NCI-H187 (cell line): ENCODE data around the gene PPP1R26.
"Not testable (repeated sequence)": the region's sequence is repeated elsewhere in the genome, so short reads cannot be mapped to it uniquely, and the experiment has no call there.

ENCODE experiments used
- DNase-seq, 2 experiments: peaks; one replicate each; lab custom pipeline; 2025; lab: John Stamatoyannopoulos, UW

PPP1R26 gene, protein sequence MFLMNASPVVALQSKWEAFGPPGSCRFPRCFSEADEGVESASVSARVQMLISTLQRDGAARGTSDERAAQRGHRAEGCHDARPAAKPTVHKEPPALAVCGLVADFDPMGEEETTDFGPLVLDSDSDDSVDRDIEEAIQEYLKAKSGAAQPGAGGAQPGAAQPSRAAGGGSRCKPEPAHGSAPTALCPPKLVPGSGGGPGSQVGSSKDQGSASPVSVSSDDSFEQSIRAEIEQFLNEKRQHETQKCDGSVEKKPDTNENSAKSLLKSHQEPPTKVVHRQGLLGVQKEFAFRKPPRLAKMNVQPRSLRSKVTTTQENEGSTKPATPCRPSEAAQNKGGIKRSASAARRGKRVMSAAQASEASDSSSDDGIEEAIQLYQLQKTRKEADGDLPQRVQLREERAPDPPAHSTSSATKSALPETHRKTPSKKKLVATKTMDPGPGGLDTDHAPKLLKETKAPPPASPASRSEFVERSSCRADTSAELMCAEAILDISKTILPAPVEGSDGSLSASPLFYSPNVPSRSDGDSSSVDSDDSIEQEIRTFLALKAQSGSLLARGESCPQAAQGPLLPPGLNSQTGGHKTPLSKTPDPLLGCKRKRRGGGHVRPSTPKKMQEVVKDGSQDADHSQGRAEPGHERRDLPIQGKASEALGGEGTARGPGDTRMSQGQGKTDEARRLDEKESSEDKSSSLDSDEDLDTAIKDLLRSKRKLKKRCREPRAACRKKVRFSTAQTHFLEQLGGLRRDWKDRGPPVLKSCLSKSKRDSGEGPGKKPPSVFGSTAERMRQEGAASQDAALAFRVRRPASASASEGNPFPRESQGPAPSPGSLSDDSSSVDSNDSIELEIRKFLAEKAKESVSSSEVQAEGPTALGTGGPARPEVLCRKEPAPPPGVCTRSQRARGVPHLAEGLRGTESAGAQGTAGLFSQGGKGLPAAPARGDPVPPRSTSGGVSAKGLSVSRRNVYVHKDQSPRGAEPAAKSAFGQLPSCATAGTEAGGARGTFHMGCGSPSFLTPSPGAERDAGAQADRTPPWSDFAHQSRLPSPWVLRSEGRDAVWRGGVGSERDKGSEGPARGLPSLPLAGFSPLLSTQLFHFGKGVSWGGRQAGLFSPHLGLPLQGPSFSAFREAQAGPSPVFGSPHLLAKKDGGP (N-terminal part only)

DNA sequence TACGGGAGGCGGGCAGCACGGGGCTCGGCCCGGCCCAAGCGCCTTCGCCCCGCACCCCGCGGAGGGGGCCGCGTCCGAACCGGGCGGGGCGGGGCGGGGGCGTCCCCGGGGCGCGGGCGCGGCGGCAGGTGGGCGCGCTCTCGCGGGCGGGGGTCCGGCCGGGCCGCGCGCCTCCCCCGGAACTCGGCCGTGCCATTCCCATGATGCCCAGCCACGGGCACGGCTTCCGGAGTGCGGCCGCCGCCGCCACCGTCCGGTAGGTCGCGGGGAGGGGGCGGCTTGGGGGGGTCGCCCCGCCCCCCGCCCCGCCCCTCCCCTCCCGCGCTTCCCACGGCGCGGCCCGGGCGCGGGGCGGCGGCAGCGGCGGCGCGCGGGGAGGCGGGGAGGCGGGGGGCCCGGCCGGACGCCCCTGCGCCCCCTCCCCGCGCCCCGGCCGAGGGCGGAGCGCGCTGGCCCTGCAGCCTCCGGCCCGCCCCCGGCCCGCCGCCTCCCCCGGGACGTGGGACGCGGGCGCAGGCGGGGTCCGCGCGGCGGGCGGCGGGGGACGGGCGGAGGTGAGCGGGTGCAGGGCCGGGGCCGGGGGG is at the start of gene PPP1R26:
Gene PPP1R26 (plus strand): TSS at position 314 of the 584 bp plus-strand sequence. CDS start 4,729 bp downstream, outside the sequence.
- no peak for DNase-seq

DNA sequence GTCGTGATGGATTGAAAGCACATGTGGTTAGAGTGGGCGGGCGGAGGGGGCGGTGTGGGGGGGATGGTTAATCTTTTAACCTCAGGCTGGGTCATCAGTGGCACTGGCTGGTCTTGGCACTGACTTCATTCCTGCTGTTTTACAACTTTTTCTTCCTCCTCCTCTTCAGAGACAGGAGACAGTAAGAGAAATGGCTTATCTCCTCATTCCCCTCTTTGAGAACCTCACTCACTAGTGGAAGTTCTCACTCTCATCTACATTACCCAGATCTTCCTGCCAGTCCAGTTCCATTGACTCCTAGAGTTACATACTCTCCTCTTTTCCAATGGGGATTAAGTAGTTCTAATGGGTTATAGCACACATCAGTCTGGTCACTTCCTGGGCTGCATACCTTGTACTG is 42.3 kb upstream of the PPP1R26 start:
- no peak for DNase-seq

DNA sequence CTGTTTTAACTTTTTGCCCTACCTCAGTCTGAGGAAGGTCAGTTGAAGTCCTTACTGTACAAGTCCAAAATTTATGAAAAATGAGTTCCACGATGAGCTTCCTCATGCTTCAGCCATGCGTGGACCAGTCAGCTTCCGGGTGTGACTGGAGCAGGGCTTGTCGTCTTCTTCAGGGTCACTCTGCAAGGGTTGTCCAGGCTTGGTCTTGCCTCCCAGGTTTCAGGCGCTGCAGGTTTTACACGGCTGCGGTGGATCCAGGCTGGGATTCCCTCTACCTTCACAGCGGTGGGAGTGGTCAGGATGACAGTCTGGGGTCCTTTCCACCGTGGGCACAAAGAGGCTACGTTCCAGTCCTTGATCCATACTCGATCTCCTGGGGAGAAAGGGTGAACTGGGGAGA is 41.9 kb upstream of the PPP1R26 start:
- not testable (repeated sequence) for DNase-seq

DNA sequence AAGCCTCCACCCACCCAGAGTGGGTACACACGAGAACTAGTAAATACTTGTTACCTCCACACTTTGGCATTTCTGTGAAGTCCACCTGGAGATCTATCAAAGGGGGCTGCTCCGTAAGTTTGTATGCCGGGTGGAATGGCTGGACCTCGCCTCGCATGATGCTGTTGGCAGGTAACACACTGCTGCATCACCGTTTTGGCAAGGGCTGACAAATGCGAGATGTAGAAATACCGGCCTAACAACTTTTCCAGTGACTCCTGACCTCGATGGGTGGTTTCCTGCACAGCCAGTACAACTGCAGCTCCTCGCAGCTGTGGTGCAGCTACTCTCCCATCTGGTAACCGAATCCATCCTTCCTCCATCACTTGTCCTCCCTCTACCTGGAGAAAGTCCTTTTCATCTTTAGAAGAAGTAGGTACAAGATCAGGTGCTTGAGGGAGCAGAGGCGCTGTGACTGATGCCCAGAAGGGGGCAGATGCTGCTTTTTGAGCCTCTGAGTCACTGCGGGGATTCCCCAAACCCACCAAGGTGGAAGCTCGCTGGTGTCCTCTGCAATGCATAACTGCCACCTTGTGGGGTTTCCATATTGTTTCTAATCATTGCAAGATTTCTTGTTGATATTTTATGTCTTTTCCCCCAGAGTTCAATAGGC is 40.9 kb upstream of the PPP1R26 start:
- DNase-seq = not testable (repeated sequence)

DNA sequence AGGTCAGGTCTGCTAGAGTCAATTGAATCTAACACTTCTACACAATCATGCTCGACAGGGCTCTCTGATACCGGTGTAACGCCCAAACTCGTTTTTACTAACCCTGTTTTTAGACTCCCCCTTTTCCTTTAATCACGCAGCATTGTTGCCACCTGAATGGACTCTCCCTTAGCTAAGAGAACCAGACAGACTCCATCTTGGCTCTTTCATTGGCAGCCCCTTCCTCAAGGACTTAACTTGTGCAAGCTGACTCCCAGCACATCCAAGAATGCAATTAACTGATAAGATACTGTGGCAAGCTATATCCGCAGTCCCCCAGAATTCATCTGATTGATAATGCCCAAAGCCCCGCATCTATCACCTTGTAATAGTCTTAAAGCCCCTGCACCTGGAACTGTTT is 40.1 kb upstream of the PPP1R26 start:
- DNase-seq = not testable (repeated sequence)

DNA sequence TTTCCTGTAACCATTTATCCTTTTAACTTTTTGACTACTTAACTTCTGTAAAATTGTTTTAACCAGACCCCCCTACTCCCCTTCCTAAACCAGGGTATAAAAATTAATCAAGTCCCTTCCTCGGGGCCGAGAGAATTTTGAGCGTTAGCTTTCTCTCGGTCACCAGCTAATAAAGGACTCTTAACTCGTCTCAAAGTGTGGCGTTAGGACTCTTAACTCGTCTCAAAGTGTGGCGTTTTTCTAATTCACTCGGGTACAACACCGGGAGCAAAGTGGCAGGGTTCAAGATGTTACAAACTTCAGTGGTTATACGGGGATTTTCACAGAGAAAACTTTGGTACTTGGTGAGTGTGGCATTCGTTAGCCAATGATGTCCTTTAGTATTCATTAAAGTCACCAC is 39.7 kb upstream of the PPP1R26 start:
- DNase-seq = no peak

DNA sequence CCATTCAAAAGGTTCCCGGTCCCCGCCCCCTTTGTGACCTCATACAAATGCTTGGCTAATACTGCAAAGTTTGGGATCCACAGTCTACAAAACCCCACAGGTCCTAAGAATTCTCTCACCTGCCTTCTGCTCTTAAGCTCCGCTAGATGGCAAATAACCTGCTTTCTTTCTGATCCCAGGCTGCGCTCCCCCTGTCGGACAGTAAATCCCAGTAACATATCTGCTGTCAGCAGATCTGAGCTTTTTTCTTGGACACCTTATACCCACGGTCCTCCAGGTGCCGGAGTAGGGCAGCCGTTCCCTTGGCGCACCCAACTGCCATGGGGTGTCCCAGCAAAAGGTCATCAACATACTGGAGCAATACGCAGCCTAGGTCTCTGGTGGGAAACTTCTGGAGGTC is 39.0 kb upstream of the PPP1R26 start:
- no peak for DNase-seq

DNA sequence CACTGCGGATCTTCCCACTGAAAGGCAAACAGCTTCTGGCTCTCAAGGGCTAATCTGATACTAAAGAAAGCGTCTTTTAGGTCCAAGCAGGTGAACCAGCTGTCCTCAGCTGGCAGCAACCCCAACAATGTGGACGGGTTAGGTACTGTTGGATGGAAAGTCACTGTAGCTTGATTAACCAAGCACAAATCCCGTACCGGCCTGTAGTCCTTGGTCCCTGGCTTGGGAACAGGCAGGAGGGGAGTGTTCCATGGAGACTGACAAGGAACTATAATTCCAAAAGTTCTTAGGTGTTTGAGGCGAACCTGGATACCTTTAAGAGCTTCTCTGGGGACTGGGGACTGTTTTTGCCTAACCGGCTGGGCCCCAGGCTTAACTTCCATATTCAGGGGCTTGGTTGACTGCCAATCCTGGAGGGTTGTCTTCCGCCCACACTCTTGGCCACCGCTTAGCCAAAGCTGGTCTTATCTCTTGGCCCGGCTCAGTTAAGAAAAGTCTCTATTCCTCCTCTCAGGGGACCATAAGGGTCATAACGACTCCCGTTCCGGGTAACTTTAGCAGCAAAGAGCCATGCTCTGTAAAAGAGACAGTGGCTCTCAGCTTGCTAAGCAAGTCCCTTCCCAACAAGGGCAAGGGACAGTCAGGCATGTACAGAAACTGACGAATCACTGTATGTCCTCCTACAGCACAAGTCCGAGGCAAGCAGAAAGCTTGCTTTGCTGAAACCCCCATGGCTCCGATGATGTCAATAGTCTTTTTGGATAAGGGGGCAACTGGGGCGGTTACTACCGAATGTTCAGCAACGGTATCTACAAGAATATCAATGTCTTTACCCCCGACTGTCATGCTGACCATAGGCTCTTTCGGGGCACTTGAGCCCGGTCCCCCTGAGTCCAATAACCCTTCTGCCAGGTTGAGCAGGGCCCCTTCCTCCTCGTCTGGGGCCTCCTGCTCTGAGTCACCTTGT is 38.2 kb upstream of the PPP1R26 start:
- DNase-seq = not testable (repeated sequence)

DNA sequence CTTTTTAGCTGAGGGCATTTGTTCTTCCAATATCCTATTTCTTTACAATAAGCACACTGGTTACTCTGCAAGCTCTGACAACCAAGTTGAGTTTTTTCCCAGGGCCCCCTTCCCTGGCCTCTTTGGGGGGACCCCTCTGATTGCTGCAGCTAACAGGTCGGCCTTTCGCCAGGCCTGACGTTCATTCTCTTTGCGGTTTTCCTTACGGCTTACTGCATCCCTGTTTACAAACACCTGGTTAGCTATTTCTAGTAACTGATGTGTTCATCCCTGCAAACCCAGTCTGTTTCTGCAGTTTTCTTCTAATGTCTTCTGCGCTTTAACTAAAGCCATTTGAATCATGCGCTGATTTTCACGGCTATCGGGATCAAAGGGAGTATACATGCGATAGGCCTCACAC is 37.5 kb upstream of the PPP1R26 start:
- DNase-seq = no peak

DNA sequence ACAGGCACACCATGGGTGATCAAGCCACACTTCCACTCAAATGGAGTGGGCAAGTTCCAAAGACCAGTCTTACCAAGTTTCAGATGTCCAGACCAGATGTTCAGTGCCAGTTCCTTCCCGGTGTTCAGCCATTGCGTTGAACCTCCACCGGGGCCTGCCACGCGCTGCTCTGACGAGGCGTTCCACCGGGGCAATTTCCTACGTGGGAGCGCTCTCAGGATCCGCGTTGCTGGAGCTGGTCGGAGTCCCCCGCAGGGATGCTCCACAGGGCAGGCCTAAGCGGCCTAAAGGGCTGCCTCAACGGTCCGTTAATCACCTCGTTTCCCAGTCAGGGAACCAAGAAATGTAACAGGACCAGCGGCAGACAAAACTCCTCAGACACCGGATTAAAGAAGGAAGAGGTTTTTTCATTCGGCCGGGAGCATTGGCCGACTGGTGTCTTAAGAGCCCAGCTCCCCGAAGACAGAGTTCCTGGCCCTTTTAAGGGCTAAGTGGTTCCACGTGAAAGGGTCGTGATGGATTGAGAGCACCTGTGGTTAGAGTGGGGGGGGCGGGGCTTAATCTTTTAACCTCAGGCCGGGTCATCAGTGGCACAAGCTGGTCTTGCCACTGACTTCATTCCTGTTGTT is 35.7 kb upstream of the PPP1R26 start:
- no peak for DNase-seq

DNA sequence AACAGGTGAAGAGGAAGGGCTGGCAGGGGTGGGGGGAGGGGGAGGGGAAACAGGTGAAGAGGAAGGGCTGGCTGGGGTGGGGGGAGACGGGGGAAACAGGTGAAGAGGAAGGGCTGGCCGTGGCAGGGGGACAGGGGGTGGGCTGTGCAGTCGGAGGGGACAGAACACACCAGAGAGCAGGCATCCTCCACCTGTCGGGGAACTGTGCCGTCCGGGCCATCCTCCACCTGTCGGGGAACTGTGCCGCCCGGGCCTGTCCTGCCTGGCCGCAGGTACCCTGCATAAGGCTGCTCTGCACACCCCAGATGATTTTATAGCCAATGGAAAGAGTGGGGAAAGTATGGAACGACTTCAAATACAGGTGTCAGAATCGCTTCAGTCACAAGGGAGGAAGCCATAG is 32.5 kb upstream of the PPP1R26 start:
- DNase-seq = no peak

DNA sequence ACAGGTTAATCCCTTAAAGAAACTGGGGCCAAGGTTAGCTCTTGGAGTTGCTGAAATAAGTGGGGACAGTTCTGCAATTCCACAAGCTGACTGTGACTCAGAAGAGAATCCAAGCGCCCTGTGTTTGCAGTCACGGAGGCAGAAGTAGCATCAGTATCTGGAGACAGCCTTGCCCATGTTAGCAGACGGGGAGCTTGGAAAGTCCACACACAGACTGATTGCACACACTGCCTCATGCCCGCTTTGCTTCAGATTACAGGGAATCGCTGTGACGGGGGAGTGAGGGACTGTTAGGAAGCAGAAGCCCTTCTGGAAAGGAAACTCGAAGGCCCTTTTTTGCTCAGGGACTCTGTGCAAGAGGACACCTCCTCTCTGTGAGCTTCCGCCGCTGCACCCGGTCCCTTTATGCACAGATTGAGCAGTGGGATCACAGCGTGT is 30.9 kb upstream of the PPP1R26 start:
- DNase-seq = no peak

DNA sequence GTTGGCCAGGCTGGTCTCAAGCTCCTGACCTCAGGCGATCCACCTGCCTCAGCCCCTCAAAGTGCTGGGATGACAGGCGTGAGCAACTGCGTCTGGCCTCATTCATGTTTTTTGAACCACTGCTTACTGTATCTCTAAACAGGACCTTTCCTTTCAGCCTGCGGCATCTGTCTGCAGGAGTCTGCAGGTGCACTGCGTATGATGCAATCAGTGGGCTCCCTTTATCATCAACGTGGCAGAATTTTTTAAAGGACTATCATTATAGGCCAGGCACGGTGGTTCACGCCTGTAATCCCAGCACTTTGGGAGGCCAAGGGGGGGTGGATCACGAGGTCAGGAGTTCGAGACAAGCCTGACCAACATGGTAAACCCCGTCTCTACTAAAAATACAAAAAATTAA is 30.1 kb upstream of the PPP1R26 start:
- DNase-seq = not testable (repeated sequence)

DNA sequence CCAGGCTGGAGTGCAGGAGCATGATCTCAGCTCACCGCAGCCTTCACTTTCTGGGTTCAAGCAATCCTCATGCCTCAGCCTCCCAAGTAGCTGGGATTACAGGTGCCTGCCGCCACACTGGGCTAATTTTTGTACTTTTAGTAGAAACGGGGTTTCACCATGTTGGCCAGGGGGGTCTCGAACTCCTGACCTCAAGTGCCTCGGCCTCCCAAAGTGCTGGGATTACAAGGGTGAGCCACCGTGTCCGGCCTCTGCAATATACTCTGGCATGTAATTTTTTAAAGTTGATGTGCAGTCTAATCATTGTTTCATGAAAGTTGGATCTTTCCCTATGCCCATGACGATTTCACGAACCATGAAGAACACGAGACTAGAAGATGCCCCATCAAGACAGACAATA is 28.6 kb upstream of the PPP1R26 start:
- DNase-seq = no peak

DNA sequence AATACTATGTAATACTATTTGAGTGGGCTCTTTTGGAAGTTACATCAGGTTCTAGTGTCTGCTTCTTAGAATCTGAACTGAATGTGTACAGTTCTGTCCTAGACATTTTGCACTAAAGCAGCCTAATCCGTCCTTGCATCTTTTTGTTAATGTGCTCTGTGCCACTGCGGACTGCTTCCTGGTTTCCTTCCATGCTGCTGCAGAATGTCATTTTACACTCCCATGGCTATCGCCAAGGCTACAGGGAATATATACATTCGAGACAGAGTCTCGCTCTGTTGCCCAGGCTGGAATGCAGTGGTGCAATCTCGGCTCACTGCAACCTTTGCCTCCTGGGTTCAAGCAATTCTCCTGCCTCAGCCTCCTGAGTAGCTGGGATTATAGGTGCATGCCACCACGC is 27.7 kb upstream of the PPP1R26 start:
- not testable (repeated sequence) for DNase-seq

DNA sequence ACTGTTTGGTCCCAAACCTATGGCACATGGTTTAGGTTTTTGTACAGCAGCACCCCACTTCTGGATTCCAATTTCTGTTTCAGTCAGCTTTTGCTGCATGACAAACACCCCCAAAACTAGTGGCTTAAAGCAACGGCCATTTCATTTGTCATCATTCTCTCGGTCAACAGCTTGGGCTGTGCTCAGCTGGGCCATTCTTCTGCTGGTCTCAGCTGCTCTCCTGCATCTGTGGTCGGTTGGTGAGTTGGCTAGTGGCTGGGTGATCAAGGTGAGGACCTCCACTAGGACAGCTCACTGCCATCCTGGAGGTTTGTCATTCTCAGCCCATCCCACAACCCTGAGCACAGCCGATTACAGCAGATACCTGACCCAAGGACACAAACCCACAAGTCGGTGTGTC is 24.8 kb upstream of the PPP1R26 start:
- no peak for DNase-seq

DNA sequence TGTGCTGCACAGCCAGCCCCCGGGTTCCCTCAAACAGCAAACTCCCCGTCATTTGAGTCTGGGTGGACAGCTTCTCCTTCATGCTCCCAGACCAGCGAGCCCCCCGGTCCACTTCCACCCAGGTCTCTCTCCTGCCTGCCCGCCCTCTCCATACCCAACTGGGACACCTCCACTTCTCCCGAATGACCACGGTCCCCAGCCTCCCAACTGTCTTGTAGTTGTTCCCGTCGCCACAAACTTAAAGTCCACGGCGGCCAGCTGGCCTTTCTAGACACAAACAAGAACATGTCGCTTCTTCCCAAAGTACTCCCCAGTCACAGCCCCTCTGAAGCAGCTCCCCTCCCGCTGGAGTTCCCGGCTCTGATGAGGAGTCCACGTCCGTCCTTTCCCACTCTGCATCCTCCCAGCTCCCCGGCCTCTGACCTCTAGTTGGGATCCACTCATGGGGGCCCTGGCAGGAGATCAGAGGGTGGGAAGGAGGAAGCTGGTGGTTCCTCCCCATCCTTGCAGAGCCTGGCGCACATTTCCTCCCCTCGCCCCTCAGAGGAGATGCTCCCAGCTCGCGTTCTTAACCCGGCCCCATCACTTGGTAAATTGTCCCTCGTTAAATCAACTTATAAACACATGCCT is 24.1 kb upstream of the PPP1R26 start:
- DNase-seq = no peak

DNA sequence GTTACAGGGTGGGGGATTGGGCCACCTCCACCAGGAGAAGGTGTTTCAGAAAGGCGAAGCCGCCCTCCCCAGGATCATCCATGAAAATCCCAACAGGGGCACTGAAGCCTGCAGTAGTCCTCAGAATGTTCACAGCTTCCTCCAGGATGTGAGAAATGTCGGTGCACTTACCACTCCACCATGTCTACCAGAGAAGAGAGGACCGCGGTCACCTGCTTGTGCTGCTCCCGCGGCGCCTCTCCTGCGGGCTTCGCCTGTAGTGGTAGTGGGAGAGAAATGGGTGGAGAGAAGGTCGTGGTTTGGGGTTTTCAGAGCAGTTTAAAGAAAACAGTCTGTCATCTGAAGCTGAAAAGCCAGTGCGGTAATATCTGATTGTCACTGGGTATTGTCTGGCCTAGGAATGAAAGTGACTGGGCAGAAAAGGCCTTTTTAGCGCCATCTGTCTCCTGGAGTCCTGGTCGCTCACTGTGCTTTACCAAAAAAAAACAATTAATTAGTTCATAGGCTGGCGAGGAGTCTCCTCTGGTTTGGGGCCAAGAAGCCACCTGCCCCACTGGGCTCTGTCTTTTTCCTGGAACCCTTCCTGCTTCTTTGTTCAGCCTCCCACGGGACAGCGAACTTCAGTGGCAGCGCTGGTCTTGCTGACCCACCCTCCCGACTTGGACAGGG is 23.0 kb upstream of the PPP1R26 start:
- DNase-seq = no peak

DNA sequence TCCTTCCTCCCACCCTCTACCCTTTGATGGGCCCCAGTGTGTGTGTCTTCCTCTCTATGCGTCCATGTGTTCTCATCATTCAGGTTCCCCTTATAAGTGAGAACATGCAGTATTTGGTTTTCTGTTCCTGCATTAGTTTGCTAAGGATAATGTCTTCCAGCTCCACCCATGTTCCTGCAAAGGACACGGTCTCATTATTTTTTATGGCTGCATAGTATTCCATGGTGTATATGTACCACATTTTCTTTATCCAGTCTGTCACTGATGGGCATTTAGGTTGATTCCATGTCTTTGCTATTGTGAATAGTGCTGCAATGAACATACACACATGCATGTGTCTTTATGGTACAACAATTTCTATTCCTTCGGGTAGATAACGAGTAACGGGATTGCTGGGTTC is 21.1 kb upstream of the PPP1R26 start:
- not testable (repeated sequence) for DNase-seq
